ENCODE results near the gene NISCH.

DNA sequence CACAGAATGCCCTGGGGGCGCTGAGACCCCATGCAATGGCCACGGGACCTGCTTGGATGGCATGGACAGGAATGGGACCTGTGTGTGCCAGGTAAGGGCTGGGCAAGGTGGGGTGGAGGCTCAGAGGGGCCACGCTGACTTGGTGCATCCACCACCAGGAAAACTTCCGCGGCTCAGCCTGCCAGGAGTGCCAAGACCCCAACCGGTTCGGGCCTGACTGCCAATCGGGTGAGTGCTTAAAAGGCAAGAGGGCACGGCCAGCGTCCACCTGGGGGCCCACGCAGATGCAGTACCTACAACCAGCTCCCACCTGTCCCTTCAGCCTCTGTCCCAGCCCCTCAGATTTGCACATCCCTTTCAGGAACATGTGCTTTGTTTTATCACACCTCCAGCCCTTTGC is 46.6 kb downstream of the NISCH start:
- TF ChIP-seq, protein P1, sequence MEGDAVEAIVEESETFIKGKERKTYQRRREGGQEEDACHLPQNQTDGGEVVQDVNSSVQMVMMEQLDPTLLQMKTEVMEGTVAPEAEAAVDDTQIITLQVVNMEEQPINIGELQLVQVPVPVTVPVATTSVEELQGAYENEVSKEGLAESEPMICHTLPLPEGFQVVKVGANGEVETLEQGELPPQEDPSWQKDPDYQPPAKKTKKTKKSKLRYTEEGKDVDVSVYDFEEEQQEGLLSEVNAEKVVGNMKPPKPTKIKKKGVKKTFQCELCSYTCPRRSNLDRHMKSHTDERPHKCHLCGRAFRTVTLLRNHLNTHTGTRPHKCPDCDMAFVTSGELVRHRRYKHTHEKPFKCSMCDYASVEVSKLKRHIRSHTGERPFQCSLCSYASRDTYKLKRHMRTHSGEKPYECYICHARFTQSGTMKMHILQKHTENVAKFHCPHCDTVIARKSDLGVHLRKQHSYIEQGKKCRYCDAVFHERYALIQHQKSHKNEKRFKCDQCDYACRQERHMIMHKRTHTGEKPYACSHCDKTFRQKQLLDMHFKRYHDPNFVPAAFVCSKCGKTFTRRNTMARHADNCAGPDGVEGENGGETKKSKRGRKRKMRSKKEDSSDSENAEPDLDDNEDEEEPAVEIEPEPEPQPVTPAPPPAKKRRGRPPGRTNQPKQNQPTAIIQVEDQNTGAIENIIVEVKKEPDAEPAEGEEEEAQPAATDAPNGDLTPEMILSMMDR (IDR thresholded peaks at IDR 0.05) = no peak
- TF ChIP-seq EZH2 (IDR thresholded peaks at IDR 0.05; ENCODE audit: borderline replicate concordance, insufficient read depth, low read depth, low read length, poor library complexity, severe bottlenecking) = no peak
